ENCODE measurements around the gene FAM81B. TPM values are rescaled to one million over a fixed set of nuclear protein-coding genes. Genes with fewer than 3 reads are reported as not detected.
A peak's percentile ranks its signal among the peaks of the same experiment; 100 is the strongest.

Gene FAM81B
- polyA plus RNA-seq, 1 experiment, result not detected

DNA sequence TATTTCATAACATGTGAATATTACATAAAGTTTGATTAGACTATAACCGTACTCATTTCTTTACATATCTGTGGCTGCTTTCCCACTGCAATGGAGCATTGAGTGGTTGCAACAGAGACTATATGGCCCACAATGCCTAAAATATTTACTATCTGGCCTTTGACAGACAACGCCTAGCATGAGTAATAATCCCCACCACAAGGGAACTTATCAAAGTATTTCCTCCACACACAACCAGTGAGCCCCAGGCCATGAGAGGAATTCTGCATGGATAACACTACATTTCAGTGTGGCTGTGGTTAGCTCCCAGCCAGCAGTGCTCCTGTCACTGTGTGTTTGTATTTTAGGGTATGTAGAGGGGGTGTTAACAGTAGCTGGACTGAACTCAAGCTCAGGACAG is 54.8 kb downstream of the FAM81B start:
- ChIA-PET CTCF (interaction anchor here (0.6 kb wide), 1 partner anchor 14 kb away, joined by 3 read pairs; no protein-coding TSS in a partner anchor), POLR2A (no interaction called here)
- Histone ChIP-seq H3K4me3 (ENCODE audit: low read depth, low read length) (no peak overlapping the region), H3K27me3 (ENCODE audit: control insufficient read depth, insufficient read depth, low read length) (peaks cover 3% of the 10 kb centered on the region; the same call in 1 of the 2 replicates), H3K36me3 (ENCODE audit: control insufficient read depth, insufficient read depth, low read length) (no peaks in the 10 kb centered on the region)
- peak; percentile 8 for DNase-seq (ENCODE audit: low read depth)
- TF ChIP-seq, protein P1, sequence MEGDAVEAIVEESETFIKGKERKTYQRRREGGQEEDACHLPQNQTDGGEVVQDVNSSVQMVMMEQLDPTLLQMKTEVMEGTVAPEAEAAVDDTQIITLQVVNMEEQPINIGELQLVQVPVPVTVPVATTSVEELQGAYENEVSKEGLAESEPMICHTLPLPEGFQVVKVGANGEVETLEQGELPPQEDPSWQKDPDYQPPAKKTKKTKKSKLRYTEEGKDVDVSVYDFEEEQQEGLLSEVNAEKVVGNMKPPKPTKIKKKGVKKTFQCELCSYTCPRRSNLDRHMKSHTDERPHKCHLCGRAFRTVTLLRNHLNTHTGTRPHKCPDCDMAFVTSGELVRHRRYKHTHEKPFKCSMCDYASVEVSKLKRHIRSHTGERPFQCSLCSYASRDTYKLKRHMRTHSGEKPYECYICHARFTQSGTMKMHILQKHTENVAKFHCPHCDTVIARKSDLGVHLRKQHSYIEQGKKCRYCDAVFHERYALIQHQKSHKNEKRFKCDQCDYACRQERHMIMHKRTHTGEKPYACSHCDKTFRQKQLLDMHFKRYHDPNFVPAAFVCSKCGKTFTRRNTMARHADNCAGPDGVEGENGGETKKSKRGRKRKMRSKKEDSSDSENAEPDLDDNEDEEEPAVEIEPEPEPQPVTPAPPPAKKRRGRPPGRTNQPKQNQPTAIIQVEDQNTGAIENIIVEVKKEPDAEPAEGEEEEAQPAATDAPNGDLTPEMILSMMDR (IDR thresholded peaks at IDR 0.05; ENCODE audit: insufficient read depth, low read depth, low read length), result no peak

DNA sequence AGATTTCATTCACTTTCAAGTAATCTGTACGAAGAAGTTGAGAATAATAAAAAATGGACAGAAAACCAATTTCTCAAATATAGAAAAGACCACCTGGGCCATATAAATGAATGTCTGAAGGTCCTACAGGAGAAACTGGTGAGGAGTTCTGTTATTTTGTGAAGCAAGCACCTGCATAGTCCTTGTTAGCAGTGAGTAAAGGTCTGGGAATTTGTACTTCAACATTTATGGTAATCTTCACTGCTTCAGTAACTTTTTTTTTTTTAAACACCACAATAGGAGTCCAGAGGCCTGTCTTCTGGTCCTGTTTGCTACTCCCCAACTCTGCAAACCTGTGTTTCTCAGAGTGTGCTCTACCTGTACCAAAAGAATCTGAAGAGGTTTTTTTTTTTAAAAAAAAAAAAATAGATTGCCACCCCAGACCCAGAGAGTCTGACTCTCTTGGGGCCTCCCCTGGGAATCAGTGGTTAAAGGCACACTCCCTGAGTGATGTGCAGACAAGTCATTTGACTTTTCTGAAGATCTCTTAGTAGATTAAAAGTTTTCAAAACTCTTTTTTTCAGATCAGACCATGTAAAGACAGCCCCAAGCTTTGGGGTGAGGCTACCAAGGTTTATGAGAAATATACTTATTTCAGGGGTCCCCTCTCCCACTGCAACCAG is 55.5 kb downstream of the FAM81B start:
- TF ChIP-seq, protein P1 (IDR thresholded peaks at IDR 0.05; ENCODE audit: insufficient read depth, low read depth, low read length), result no peak
- H3K36me3 ChIP-seq (ENCODE audit: control insufficient read depth, insufficient read depth, low read length), result no peaks in the 10 kb centered on the region
- POLR2A ChIA-PET, result no interaction called here
- CTCF ChIA-PET, result no interaction called here
- no peak overlapping the region for H3K4me3 ChIP-seq (ENCODE audit: low read depth, low read length)
- H3K27me3 ChIP-seq (ENCODE audit: control insufficient read depth, insufficient read depth, low read length), result peaks cover 3% of the 10 kb centered on the region; the same call in 1 of the 2 replicates
- DNase-seq (ENCODE audit: low read depth), result no peak

DNA sequence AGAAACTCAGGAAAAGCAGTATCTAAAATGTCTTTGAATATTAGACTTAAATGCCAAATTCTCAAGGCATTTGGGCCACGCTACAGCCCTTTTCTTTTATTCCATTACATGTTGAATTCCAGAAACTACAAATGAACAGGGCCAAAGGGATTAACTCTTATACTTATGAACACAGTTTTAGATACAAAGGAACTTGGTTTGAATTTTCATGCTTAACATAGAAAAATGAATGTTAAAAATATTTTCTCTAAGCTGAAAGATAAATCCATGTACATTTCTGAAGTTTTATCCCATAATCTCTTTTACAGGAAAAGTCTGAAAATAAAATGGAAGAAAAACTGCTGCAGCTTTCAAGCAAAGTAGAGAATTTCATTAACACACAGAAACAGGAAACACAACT is 56.8 kb downstream of the FAM81B start:
- DNase-seq (ENCODE audit: low read depth), result no peak
- CTCF ChIA-PET, result no interaction called here
- H3K4me3 ChIP-seq (ENCODE audit: low read depth, low read length), result no peak overlapping the region
- H3K27me3 ChIP-seq (ENCODE audit: control insufficient read depth, insufficient read depth, low read length), result peaks cover 3% of the 10 kb centered on the region; the same call in 1 of the 2 replicates
- TF ChIP-seq, protein P1 (IDR thresholded peaks at IDR 0.05; ENCODE audit: insufficient read depth, low read depth, low read length), result no peak
- no peaks in the 10 kb centered on the region for H3K36me3 ChIP-seq (ENCODE audit: control insufficient read depth, insufficient read depth, low read length)
- POLR2A ChIA-PET, result interaction anchor here (0.6 kb wide), 1 partner anchor 443 kb away, joined by 3 read pairs; no protein-coding TSS in a partner anchor

DNA sequence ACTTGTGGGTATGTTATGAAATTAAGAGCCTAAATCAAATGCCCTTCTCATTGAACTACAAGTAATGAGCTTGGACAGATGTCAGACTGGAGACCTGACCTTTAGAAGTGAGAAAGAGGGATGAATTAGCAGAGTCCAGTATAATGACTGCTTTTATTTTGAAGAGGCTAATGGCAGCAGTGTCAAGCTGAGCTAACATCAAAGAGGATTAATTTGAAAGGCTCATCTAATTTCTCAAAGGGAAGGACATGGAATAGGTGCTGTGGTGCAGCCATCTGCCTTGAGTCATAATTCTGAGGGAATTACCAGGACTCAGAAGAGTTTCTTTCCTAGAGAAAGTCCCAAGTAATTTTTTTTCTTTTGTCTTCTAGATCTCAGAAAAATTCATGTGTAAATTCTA is 57.6 kb downstream of the FAM81B start:
- CTCF ChIA-PET, result no interaction called here
- POLR2A ChIA-PET, result no interaction called here
- TF ChIP-seq, protein P1 (IDR thresholded peaks at IDR 0.05; ENCODE audit: insufficient read depth, low read depth, low read length), result no peak

DNA sequence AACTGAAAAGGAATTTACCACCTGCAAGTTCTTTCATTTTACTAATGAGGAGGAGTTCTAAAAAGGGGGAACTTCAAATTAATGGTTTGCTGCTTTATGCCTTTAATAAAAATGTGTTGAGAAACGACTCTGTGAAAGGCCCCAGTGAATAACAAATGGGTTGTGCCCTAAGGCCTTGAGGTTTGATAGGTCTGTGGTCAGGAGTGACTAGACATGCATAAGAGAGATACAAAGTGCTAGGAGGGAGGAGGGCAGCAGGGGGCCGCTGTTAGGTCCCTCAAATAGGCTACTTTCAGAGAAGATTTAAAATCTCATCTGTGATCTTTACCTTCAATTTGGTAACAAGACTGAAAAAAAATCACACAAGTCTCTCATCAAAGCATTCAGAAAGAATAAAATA is 58.3 kb downstream of the FAM81B start:
- Histone ChIP-seq H3K4me3 (ENCODE audit: low read depth, low read length) (no peak overlapping the region), H3K27me3 (ENCODE audit: control insufficient read depth, insufficient read depth, low read length) (peaks cover 2% of the 10 kb centered on the region; the same call in 1 of the 2 replicates), H3K36me3 (ENCODE audit: control insufficient read depth, insufficient read depth, low read length) (no peaks in the 10 kb centered on the region)
- TF ChIP-seq, protein P1 (IDR thresholded peaks at IDR 0.05; ENCODE audit: insufficient read depth, low read depth, low read length), result no peak
- DNase-seq (ENCODE audit: low read depth), result no peak
- ChIA-PET POLR2A (no interaction called here), CTCF (interaction anchor here (0.5 kb wide), 1 partner anchor 8 kb away, joined by 4 read pairs; no protein-coding TSS in a partner anchor)

More for the DNA sequence above, 57.6 kb downstream of the FAM81B start:
- DNase-seq (ENCODE audit: low read depth), result no peak
- Histone ChIP-seq H3K27me3 (ENCODE audit: control insufficient read depth, insufficient read depth, low read length) (peaks cover 2% of the 10 kb centered on the region; the same call in 1 of the 2 replicates), H3K36me3 (ENCODE audit: control insufficient read depth, insufficient read depth, low read length) (no peaks in the 10 kb centered on the region), H3K4me3 (ENCODE audit: low read depth, low read length) (no peak overlapping the region)

Measured in BJ (cell line).